ENCODE measurements around the gene ZNF516. TPM values are rescaled to one million over a fixed set of nuclear protein-coding genes. Genes with fewer than 3 reads are reported as not detected.

Gene ZNF516
- total and polyA plus RNA-seq, 10 of the 15 experiments (the other 5 are each of a cell fraction or from before 2014, with no cell fraction given): 2.0 to 32.0 (median 8.3) TPM

- TF ChIP-seq CEBPB (IDR thresholded peaks at IDR 0.05; ENCODE audit: borderline replicate concordance in 1 of 2, low read depth in 2 of 2, low read length in 2 of 2) (no peak), SIX5 (IDR thresholded peaks at IDR 0.05; ENCODE audit: low read depth, low read length, severe bottlenecking) (no peak), SMAD1 (IDR thresholded peaks at IDR 0.05; ENCODE audit: low read depth, partially characterized antibody) (no peak), USF1 (IDR thresholded peaks at IDR 0.05; ENCODE audit: borderline replicate concordance, extremely low read length, insufficient read depth, low read depth, low read length) (no peak), ZNF207 (IDR thresholded peaks at IDR 0.05; ENCODE audit: borderline replicate concordance) (no peak)
Observed at GRCh38 chr18:76348267-76349066, 146.6 kb downstream of the ZNF516 start (continued).

- Histone ChIP-seq H3K36me3 (ENCODE audit: control insufficient read depth in 2 of 2, insufficient read depth in 2 of 2, low read length in 1 of 2) (no peaks in the 10 kb centered on the region), H3K27me3 (replicated peaks in 1 of 2; ENCODE audit: control insufficient read depth in 2 of 2, insufficient read depth in 2 of 2, low read length in 1 of 2) (no peaks in the 10 kb centered on the region), H3K79me2 (ENCODE audit: control insufficient read depth, insufficient read depth, low read length) (no peaks in the 10 kb centered on the region), H4K20me1 (ENCODE audit: control insufficient read depth, insufficient read depth) (no peaks in the 10 kb centered on the region), H3K9ac (ENCODE audit: control insufficient read depth, insufficient read depth, low read length) (no peak overlapping the region), H3K4me2 (ENCODE audit: control insufficient read depth, insufficient read depth) (no peak overlapping the region), H3K4me1 (ENCODE audit: control insufficient read depth, insufficient read depth, low read length) (no peaks in the 10 kb centered on the region), H3K27ac (ENCODE audit: control insufficient read depth, insufficient read depth) (no peak overlapping the region), H2AFZ (ENCODE audit: control insufficient read depth, low read depth, low read length) (no peak overlapping the region), H3K4me3 (no peak overlapping the region), H3K9me3 (replicated peaks; ENCODE audit: control insufficient read depth, insufficient read depth, low read length) (no peaks in the 10 kb centered on the region)
- DNase-seq (ENCODE audit: low read depth, low spot score): no peak
- in situ Hi-C loops (cut with MboI) (no loop called here), intact Hi-C loops (cut with micrococcal nuclease; ENCODE audit: unreplicated experiment) (loop anchor here (10.0 kb wide), 1 partner anchor 1693 kb away; no protein-coding TSS in a partner anchor)
- no peak for ATAC-seq
- SMC1A ChIA-PET (ENCODE audit: uncharacterized antibody, unreplicated experiment): interaction anchor here (1.1 kb wide), 1 partner anchor 135 kb away, joined by 3 read pairs; no protein-coding TSS in a partner anchor
- POLR2A ChIA-PET: no interaction called here
- BruUV-seq (replicated peaks): no TSS peak
- RAD21 ChIA-PET (ENCODE audit: unreplicated experiment): no interaction called here
- WGBS (ENCODE audit: insufficient coverage, insufficient replicate concordance, low lambda C conversion rate, missing lambda C conversion rate): 49% methylated on average over 7 of the region's 7 CpGs
- CTCF ChIA-PET: interaction anchor here (1.2 kb wide), 1 partner anchor 177 kb away, joined by 3 read pairs; no protein-coding TSS in a partner anchor
- FAIRE-seq: no peak
- TF ChIP-seq LARP7 (IDR thresholded peaks at IDR 0.05) (no peak), ZBED1 (IDR thresholded peaks at IDR 0.05; ENCODE audit: borderline replicate concordance) (no peak), IKZF2 (IDR thresholded peaks at IDR 0.05) (no peak), IKZF1 (conservative IDR thresholded peaks at IDR 0.05) (no peak), CHD2 (IDR thresholded peaks at IDR 0.05; ENCODE audit: borderline replicate concordance, low read depth, low read length) (no peak), FOXM1 (IDR thresholded peaks at IDR 0.05; ENCODE audit: low read depth, low read length) (no peak), FOS (IDR thresholded peaks at IDR 0.05; ENCODE audit: borderline replicate concordance, extremely low read depth, insufficient read length) (no peak), IRF5 (IDR thresholded peaks at IDR 0.05; ENCODE audit: borderline replicate concordance) (no peak), MTA2 (IDR thresholded peaks at IDR 0.05; ENCODE audit: low read depth) (no peak), CREM (IDR thresholded peaks at IDR 0.05; ENCODE audit: low read depth) (no peak), MLLT1 (IDR thresholded peaks at IDR 0.05) (no peak), ZNF274 (IDR thresholded peaks at IDR 0.05; ENCODE audit: insufficient read depth, insufficient read length) (no peak), SMAD5 (IDR thresholded peaks at IDR 0.05; ENCODE audit: low read depth) (no peak)
Observed at GRCh38 chr18:76347341-76347740, 147.7 kb downstream of the ZNF516 start.

Data from GM12878 (cell line).